CD4-positive, alpha-beta T cell (primary cell): ENCODE data around the gene PLA2G2D. TPM values are rescaled to one million over a fixed set of nuclear protein-coding genes. Genes with fewer than 3 reads are reported as not detected.

Experiments used
- ATAC-seq: fragments of 200-7000 bp; cut with Tn5 transposase; one replicate; pipeline ENCODE4 v1.10.0; 2022; ENCODE audit warnings: mild to moderate bottlenecking; ENCODE audit not compliant: poor library complexity
- CTCF ChIA-PET: fragments of 350-600 bp; sonication (Branson Sonifier 250); formaldehyde crosslinking; loops from one replicate; lab custom pipeline; 2021; ENCODE audit warnings: antibody characterized with exemption, inconsistent platforms; lab: Charles Lee
- POLR2A ChIA-PET: fragments of 350-600 bp; sonication (Branson Sonifier 250); formaldehyde crosslinking; loops from one replicate; lab custom pipeline; 2021; ENCODE audit warnings: antibody characterized with exemption, inconsistent platforms; lab: Charles Lee
- DNase-seq, 14 experiments: peaks; one replicate each; pipeline ENCODE4 v3.0.0-alpha.2; 2013 to 2020; ENCODE audit warnings: mixed read lengths in 2 of 14
- H3K27ac ChIP-seq, 2 donors: one replicate each; pipeline versions ENCODE4 v1.5.1 to v1.7.0; 2013; ENCODE audit warnings: low read length in 2 of 2, low read depth in 1 of 2, mild to moderate bottlenecking in 1 of 2
- H3K27me3 ChIP-seq, 2 experiments: 1 replicate in 1 of 2; 2 replicates in 1 of 2; pipeline versions ENCODE4 v1.6.1 to v1.7.0; 2013; ENCODE audit warnings: low read length in 2 of 2, control low read depth in 1 of 2, mild to moderate bottlenecking in 1 of 2, moderate library complexity in 1 of 2; ENCODE audit not compliant: insufficient read depth in 2 of 2, control insufficient read depth in 1 of 2
- H3K36me3 ChIP-seq: one replicate; pipeline ENCODE4 v1.6.1; 2013; ENCODE audit warnings: low read length, control low read depth; ENCODE audit not compliant: insufficient read depth
- H3K4me1 ChIP-seq: one replicate; pipeline ENCODE4 v1.6.1; 2013; ENCODE audit warnings: low read length, control low read depth; ENCODE audit not compliant: insufficient read depth
- H3K4me3 ChIP-seq: one replicate; pipeline ENCODE4 v1.5.1; 2013; ENCODE audit warnings: mild to moderate bottlenecking, low read length, moderate library complexity
- H3K9me3 ChIP-seq, 2 experiments: 1 replicate in 1 of 2; 2 replicates in 1 of 2; pipeline versions ENCODE4 v1.6.1 to v1.7.0; 2013; ENCODE audit warnings: low read length in 2 of 2, mild to moderate bottlenecking in 2 of 2, control low read depth in 1 of 2, moderate library complexity in 1 of 2; ENCODE audit not compliant: control insufficient read depth in 1 of 2, insufficient read depth in 1 of 2
- H3K27ac Mint-ChIP-seq: one replicate; pipeline ENCODE4 v1.8.0; 2020; ENCODE audit warnings: mixed read lengths
- H3K27me3 Mint-ChIP-seq: one replicate; pipeline ENCODE4 v1.8.0; 2021; ENCODE audit warnings: mixed read lengths
- H3K36me3 Mint-ChIP-seq: one replicate; pipeline ENCODE4 v1.8.0; 2021; ENCODE audit warnings: low read depth, mixed read lengths
- H3K4me1 Mint-ChIP-seq: one replicate; pipeline ENCODE4 v1.8.0; 2021; ENCODE audit warnings: low read depth, mixed read lengths
- H3K4me3 Mint-ChIP-seq: one replicate; pipeline ENCODE4 v1.8.0; 2020; ENCODE audit warnings: mild to moderate bottlenecking, mixed read lengths
- H3K9me3 Mint-ChIP-seq: one replicate; pipeline ENCODE4 v1.8.0; 2020; ENCODE audit warnings: mixed read lengths
- intact Hi-C, 2 experiments: fragments of 100-400 bp; cut with DNase I in 1 of 2; cut with micrococcal nuclease in 1 of 2; formaldehyde crosslinking; loops; one replicate each; pipeline versions ENCODE4 v1.15.1 to v1.9.0; 2023 to 2025; cut with DNase I, micrococcal nuclease
- total RNA-seq, 174 experiments: library from RNA in 2 of 174; stranded (reverse) in 2 of 174; gene quantifications; one replicate each; pipeline ENCODE4 v1.2.3 and lab custom pipeline; 2021 to 2026
- TF ChIP-seq, protein P1 (sequence below): fragments of 200-600 bp; IDR thresholded peaks from one replicate; pipeline ENCODE4 v1.8.0; 2022; ENCODE audit warnings: antibody characterized with exemption, mild to moderate bottlenecking

PLA2G2D gene
- total RNA-seq, 2 experiments from 2014 or later = not detected

DNA sequence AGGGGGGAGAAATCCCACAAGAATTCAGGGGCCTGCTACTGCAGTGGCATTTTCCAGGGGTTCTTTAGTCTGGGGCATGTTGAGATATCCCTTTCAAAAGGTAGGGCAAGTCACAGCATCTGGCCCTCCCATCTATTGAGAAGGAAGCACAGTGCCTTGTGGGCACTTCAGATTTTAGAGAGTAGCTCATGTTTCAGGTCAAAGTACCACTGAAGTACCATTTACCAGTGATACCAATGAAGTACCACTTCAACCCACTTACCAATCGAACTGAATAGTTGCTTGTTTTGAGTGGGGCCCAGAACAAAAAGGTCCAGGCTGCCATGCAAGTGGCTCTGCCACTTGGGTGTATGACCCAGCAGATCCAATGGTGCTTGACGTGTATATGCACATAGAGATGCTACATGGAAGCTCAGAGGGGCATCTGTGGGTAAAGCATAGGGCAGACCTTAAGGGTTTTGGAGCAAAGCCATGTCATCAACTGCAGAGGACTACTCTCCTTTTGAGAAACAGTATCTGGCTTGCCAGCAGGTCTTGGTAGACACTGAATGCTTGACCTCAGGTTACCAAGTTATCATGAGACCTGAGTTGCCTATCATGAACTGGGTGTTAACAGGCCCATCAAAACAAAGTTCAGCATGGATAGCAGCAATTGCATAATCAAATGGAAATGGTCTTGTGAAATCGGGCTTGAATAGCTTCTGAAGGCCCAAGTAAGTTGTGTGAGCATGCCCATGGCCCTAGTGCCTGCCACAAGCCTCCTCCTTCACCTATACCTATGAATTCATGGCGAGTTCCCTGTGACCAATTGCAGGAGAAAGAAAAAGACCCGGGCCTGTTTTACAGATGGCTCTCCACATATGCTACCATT is 23.5 kb downstream of the PLA2G2D start:
- Mint-ChIP-seq H3K27ac (no peak overlapping the region), H3K36me3 (no peaks in the 10 kb centered on the region), H3K4me1 (no peaks in the 10 kb centered on the region), H3K27me3 (peaks cover 14% of the 10 kb centered on the region), H3K9me3 (no peaks in the 10 kb centered on the region), H3K4me3 (no peak overlapping the region)
- ATAC-seq (no peak), DNase-seq (no peak)
- ChIA-PET CTCF (no interaction called here), POLR2A (no interaction called here)
- Histone ChIP-seq H3K27ac (no peak overlapping the region), H3K4me3 (no peak overlapping the region), H3K9me3 (no peaks in the 10 kb centered on the region), H3K36me3 (no peaks in the 10 kb centered on the region), H3K27me3 (peaks cover 0 to 4% of the 10 kb centered on the region in 2 experiments), H3K4me1 (no peaks in the 10 kb centered on the region)
- TF ChIP-seq, protein P1, sequence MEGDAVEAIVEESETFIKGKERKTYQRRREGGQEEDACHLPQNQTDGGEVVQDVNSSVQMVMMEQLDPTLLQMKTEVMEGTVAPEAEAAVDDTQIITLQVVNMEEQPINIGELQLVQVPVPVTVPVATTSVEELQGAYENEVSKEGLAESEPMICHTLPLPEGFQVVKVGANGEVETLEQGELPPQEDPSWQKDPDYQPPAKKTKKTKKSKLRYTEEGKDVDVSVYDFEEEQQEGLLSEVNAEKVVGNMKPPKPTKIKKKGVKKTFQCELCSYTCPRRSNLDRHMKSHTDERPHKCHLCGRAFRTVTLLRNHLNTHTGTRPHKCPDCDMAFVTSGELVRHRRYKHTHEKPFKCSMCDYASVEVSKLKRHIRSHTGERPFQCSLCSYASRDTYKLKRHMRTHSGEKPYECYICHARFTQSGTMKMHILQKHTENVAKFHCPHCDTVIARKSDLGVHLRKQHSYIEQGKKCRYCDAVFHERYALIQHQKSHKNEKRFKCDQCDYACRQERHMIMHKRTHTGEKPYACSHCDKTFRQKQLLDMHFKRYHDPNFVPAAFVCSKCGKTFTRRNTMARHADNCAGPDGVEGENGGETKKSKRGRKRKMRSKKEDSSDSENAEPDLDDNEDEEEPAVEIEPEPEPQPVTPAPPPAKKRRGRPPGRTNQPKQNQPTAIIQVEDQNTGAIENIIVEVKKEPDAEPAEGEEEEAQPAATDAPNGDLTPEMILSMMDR = no peak
- intact Hi-C loops = no loop called here

DNA sequence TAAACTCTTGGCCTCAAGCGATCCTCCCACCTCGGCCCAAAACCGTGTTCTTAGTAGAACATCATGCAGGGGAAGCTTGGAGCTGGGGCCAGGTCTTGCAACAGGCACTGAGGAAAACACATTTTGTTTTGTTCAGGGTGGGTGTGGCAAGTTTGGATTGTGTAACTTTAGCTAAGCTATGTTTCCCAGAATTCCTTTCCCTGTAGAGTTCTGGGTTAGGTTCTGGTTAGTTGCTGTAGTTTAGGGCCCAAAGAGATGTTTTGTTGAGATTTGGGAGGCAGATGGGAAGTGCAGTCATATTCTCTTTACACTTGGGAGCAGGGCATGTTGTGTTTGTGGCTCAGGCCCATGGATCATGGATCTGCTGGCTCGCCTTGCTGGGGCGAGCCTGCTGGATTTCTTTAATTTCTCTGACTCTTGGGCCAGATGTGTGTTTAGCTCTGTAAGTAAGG is 25.4 kb downstream of the PLA2G2D start:
- H3K4me3 ChIP-seq = no peak overlapping the region
- POLR2A ChIA-PET = no interaction called here
- Mint-ChIP-seq H3K27me3 (peaks cover 17% of the 10 kb centered on the region), H3K27ac (no peak overlapping the region), H3K36me3 (no peaks in the 10 kb centered on the region), H3K4me3 (no peak overlapping the region), H3K9me3 (no peaks in the 10 kb centered on the region), H3K4me1 (no peaks in the 10 kb centered on the region)
- intact Hi-C loops = no loop called here
- no peaks in the 10 kb centered on the region for H3K9me3 ChIP-seq
- peaks cover 0 to 9% of the 10 kb centered on the region in 2 experiments for H3K27me3 ChIP-seq
- DNase-seq (no peak), ATAC-seq (no peak)
- CTCF ChIA-PET = no interaction called here
- no peaks in the 10 kb centered on the region for H3K4me1 ChIP-seq
- TF ChIP-seq, protein P1 = no peak
- H3K27ac ChIP-seq = no peak overlapping the region
- no peaks in the 10 kb centered on the region for H3K36me3 ChIP-seq

DNA sequence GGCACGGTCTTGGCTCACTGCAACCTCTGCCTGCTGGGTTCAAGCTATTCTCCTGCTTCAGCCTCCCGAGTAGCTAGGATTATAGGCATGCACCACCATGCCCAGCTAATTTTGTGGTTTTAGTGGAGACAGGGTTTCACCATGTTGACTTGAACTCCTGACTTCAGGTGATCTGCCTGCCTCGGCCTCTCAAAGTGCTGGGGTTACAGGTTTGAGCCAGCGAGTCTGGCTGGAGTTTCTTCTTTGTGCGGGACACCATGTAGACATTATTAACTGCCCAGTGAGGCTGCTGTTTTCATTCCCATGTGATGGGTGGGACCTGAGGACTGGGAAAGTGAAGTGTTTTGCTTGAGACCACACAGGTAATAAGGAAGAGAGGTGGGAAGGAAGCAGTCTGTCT is 26.0 kb downstream of the PLA2G2D start:
- ATAC-seq (no peak), DNase-seq (no peak)
- TF ChIP-seq, protein P1 = no peak
- Mint-ChIP-seq H3K4me3 (no peak overlapping the region), H3K27me3 (peaks cover 17% of the 10 kb centered on the region), H3K36me3 (no peaks in the 10 kb centered on the region), H3K4me1 (no peaks in the 10 kb centered on the region), H3K9me3 (no peaks in the 10 kb centered on the region), H3K27ac (no peak overlapping the region)
- no peaks in the 10 kb centered on the region for H3K9me3 ChIP-seq
- H3K36me3 ChIP-seq = no peaks in the 10 kb centered on the region
- intact Hi-C loops = no loop called here
- H3K4me3 ChIP-seq = no peak overlapping the region
- ChIA-PET CTCF (no interaction called here), POLR2A (no interaction called here)
- no peaks in the 10 kb centered on the region for H3K4me1 ChIP-seq
- H3K27ac ChIP-seq = no peak overlapping the region
- peaks cover 0 to 9% of the 10 kb centered on the region in 2 experiments for H3K27me3 ChIP-seq
